ENCODE data around the gene SORCS2.

Gene SORCS2

DNA sequence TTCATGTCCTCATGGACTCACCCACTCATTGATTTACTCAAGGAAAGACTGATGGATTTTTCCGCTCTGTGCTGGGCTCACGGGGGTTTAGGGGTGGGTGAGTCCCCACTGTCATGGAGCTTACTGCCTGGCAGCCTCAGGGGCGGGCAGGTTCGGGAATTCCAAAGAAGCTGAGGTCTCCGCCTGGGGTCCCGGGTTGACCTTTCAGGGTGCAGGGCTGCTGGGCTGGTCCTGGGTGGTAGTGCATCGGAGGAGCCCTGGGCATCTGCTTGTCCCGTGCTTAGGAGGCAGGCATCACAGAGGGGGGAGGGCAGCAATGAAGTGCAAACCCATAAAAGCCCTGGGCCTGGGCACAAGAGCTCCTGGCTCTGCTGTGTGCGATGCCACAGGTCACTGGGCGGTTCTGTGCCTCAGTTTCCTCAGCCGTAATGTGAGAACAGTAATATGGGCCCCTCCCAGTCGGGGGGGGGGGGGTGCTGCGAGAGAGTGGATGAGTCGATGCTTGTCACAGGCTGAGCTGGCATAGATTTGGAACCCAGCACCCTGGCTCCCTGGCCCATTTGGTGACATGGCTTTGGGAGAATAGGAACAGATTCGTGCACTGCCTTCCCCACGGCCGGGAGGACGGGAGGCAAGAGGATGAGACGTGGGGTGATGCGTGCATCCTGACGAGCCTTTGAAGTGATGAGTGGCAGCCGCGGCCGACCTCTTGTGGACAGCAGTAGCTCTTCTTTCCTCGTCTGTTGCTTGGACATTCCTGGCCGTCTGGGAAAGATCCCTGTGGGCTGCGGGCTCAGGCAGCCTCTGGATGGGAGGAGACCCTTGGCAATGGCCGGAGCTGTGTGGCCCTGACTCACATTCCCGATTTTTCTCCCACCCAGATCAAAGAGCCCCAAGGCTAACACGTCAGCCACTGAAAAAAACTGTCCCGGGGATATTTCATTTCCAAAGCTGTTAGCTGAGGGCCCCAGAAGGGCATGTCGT is 200.4 kb downstream of the SORCS2 start:
- no peak for DNase-seq (ENCODE audit: low read depth in 2 of 2)

DNA sequence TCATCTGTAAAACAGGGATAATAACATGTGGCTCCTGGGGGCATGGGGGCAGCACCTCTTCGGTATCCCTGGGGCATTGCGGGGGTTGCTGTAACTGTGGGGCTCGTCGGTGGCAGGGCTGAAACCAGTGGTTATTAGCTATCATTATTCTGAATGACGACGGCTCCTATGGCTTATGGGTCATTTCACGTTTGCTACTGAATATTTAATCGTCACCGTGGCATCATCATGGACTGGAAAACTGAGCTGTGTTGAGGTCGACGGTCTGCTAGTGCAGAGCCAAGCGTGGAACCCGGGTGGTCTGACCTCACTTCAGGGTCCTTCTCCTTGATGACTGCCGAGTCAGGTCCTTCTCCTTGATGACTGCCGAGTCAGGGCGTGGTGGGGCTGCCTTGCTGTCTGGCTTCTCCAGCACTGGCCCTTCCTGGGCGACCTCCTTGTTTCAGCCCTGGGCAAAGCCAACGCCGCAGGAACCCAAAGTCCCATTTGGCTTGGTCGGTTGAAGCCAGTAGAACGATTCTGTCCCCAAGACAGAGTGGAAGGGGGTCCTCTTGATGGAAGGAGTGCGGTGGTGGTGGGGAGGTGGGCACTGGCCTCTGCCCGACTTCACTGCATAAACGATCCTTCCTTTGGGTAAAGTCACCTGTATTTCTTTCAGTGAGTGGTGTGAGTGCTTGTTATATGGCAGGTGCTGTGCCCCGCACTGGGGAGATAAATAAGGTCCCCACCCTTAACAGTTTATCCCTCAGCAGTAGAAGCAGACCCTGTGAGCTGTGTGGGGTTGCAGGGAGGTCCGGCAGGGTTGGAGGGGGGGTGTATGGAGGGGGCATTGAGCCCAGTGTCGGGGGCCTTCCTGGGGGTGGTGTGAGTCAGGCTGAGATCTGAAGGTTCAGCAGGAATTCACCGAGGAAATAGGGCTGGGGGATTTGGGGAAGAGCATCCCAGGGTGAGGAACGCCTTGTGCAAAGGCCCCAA is 201.6 kb downstream of the SORCS2 start:
- no peak for DNase-seq (ENCODE audit: low read depth in 2 of 2)

DNA sequence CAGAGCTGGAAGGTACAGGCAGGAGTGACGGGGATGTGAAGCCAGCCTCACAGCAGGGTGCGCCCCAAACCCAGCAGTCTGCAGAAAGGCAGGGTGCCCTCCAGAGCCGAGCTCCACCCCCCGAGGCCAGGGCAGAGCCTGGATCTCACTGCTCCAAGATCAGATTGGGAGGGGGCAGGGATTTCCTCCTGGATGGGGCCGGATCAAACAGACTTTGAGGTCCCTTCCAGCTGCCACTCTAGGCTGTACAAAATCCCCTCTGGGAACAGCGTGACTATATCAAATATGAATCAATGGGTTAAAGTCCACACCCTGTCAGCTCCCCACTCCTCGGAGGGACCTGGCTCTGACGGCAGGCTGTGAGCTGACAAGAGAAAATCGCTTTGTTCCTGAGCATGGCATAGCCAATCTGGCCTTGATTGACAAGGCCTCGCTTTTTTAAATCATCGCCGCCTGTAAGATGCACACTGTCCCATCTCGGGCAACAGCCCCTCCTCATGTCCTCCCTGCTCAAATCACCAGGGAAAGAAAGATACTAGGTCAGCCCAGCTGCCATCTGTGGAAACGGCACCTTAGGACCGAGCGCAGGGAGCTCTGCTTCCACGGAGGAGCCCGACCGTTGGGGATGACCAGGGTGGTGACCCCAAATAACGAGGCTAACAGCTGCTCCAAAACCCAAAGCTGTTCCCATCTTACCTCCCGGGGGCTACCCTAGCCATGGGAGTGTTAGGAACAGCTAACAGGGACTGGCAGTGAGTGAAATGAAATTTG is 202.5 kb downstream of the SORCS2 start:
- no peak for DNase-seq (ENCODE audit: low read depth in 2 of 2)

DNA sequence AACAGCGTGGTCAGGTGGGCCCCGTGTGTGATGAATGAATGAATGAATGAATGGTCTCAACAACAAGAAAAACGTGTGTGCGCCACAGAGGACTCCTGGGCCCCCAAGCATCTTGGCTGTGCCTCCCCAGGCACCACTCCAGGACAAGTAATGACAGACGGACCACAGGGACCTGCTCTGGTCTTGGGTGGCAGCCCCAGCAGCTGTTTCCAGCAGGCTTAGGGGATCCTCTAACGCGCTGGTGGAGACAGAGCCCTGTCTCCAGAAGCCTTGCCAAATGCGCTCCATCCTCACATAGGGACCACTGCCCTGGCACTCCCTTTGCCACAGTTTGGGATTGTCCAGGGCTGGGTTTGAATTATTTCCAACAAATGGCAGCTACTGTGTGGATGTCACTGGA is 203.3 kb downstream of the SORCS2 start:
- DNase-seq (ENCODE audit: low read depth in 2 of 2), result no peak

DNA sequence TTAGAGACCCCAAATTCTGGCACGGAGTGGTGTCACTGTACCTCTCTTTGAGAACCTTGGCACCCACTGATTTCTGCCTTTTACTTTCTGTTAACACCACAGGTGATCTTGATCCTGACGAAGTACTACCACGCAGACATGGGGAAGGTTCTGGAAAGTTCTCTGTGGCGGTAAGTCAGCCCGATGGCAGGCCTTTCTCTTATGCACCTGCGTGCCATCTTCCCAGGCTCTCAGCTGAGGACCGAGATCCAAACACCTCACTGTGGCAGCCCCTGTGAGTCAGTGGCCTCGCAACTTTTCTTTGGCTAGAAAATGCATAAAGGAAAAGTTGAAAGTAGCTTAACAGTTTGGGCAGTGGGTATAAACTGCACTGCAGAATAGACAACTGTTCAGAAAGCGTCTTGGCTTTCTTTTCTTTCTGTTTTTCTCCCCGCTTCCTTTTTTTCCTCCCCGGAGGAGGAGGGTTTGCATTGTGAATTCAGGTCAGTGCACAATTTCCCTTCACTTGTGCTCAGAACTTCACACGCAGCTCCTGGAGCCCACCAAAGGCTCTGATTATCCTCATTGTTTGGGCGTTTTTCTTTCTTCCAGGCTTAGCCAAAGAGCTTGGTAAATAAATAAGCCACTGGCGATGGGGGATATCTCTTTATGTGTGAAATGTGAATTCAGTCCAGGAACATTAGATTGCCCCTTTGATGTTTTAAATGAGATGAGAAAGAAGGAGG is 204.0 kb downstream of the SORCS2 start:
- no peak for DNase-seq (ENCODE audit: low read depth in 2 of 2)

DNA sequence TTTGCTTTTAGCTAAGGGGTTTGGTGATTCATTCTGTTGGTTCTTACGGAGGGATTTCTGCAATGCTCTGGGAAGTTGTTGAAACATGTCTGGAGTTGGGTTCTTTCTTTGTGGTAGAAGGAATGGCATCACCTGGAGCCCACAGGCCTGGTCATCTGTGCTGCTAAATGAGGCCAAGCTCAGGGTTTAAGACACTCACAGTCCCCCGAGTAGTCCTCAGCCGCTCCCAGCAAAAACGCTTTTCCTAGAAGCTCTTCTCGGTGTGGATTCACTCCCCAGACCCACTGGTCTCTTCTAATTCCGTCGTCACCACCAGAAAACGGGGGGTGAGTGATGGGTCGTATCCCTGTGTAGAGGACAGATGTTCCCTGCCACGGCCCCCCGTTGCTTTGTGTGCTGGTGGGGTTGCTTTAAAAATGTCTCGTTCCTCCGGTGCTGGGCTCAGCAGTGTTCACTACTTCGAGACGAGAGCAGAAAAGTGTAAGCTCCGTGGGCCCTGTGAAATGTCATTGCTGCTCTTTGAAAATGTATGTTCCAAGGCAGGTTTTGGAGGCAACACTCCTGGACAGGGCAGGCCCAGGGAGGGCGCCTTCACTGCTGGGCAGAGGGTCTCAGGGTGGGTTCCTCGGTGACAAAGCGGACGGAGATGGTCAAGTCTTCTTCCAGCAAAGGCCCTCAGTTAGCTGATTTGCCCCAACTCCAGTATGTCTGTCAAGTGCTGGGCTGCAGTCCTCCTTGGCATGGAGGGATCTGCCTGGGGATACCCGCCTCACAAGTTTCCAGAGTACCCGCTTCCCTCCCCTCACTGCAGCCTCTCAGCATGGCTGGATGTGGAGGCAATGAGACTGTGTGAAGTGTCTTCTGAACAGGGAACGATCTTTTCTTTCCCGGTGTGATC is 205.1 kb downstream of the SORCS2 start:
- DNase-seq (ENCODE audit: low read depth in 2 of 2), result no peak

DNA sequence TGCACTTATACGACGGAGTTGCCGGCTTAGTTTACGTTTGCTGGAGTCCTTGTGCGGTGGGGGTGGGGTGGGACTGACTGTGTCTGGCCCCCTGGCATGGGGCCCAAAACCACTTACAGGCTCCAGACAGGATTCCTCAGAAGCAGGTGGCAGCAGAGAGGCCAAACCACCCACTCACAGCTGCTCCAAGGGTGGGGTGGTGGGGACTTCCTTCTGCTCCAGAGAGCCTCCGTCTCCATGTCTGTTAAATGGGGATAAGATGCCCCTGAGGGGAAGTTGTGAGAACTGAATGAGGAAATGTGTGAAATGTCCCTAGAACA is 205.7 kb downstream of the SORCS2 start:
- no peak for DNase-seq (ENCODE audit: low read depth in 2 of 2)

DNA sequence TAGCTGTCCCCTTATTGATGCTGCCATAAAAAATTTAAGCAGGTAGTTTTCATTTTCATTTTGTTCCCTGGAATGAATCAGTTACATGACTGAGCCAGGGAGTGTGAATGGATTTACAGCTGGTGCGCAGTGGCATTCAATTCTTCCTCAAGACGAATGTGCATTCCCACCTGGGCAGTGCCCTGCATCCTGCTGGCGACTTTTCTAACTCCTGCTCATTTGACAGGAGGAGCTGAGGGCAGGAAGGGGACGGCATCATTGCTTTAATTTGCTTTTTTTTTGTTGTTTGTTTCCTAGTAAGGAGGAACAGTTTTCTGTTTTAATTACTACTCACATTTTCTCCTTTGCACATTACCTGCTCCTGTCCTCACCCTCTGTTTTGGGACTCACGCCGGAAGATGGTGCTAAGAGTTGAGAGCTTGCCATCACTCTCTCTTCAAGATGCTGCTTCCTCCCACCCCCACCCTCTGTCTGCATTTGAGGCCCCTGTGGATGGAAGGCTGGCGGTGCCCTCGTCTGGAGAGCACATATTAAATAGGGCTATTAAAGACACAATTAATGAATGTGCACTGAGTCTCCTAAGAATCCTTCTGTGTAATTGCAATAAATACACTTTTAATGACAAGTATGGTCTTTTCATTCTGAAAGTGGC is 206.6 kb downstream of the SORCS2 start:
- DNase-seq (ENCODE audit: low read depth in 2 of 2), result no peak

DNA sequence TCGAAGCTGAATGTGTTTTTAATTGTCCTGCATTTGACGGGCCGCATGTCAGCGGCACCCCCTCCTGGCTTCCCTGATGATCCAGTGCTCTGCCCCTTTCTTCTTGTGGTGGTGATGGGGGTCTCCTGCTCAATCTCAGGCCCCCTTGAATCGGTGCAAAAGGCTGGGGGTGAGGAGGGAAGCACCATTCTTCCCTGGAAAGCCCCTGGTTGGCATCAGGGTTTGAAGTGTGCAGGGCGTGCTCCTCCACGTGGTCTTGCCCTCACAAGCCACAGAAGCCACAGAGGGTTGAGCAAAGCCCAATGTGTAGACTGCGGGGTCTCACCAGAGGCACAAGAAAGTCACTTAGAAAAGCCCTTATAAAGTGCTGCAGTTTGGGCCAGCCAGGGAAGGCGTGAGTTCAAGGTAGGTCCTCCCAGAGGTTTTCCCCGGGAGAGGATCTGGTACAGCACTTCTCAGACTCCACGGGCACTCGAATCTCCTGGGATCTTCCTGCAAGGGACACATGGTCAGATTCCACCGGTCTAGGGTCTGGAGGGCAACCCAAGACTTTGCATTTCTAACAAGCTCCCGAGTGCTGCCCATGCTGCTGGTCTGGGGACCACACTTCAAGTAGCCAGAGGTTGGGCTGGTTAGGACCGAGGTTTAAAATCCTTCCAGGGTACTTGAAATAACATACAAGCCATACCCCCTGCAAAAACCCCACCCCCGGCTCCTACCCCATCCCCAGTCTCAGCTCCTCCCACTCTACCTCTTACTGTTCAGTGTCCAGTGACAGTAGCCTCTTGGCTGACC is 207.3 kb downstream of the SORCS2 start:
- DNase-seq (ENCODE audit: low read depth in 2 of 2), result no peak

DNA sequence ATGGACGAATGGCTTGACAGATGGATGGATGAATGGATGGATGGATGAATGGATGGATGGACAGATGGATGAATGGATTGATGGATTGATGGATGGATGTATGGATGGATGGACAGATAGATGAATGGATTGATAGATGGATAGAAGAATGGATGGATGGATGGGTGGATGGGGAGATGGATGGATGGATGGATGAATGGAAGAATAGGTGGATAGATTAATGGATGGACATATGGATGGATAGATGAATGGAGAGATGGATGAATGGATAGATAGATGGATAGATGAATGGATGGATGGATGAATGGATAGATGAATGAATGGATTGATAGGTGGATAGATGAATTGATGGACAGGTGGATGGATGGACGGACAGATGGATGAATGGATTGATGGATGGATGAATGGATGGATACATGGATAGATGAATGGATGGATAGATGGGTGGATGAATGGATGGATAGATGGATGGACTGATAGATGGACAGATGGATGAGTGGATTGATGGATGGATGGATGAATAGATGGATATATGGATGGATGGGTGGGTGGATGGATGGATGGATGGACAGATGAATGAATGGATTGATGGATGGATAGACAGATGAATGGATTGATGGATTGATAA is 208.4 kb downstream of the SORCS2 start:
- no peak for DNase-seq (ENCODE audit: low read depth in 2 of 2)

DNA sequence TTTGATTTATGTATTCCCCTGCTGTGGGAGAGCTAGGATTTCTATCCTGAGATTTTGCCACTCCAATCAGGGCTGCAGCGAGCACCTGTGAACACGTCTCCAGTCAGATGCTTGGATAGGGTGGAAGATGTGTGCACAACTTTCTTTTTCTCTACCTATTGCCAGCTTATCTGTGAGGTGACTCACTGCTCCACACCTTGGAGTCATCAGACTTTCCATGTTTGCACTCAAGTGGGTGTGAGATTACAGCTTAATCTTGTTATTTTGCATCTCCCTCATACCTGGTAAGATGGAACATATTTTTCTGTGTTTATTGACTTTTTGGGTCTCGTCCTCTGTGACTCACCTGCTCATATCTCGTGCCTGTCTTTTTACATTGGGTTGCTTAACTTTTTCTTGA is 210.2 kb downstream of the SORCS2 start:
- DNase-seq (ENCODE audit: low read depth in 2 of 2), result no peak

DNA sequence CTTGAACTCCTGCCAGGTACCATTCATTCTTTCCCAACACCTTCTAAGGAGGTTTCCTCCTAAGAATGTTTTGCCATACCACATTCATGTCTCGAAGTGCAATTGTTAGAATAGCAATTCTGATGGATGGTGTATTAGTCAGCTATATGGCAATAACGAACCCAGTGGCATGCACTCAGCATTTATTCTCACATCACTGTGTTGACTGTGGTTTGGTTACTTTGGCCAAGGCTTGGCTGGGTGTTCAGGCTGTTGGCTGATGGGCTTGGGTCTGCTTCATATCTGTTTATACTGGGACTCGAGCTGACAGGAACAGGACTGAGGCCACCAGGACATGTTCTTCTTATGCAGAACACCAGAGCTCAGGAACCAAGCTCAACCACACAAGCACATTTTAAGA is 210.7 kb downstream of the SORCS2 start:
- no peak for DNase-seq (ENCODE audit: low read depth in 2 of 2)

DNA sequence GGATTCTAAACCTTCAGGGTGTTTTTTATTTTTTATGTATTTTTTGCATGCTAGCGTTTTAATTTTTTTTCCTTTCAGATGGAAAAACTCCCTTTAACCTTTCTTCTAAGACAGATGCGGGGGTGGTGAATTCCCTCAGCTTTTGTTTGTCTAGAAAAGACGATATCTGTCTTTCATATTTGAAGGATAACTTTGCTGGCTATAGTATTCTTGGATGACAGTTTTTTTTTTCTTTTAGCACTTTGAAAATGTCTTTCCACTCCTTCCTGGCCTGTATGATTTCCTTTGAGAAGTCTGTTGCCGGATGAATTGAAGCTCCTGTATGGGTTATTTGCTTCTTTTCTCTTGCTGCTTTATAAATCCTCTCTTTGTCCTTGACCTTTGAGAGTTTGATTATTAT is 215.8 kb downstream of the SORCS2 start:
- DNase-seq (ENCODE audit: low read depth in 2 of 2), result no peak

DNA sequence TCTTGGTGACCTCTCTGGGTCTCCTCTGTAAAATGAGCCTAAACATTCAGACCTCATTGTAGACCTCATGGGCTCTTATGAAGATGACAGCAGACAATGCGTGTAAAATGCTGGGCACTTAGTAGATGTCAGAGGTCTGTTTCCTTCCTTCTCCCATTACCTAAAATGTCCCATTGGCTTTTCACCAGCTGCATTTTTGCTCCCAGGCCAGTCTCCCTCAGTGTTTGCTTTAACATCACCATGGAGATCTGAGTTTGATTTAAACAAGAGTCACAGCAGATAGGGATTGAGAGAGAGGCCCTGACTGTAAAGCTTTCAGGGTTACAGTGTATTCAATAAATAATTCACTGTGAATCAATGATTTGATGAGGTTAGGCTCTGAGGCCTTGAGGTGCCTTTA is 218.1 kb downstream of the SORCS2 start:
- DNase-seq (ENCODE audit: low read depth in 2 of 2), result no peak

DNA sequence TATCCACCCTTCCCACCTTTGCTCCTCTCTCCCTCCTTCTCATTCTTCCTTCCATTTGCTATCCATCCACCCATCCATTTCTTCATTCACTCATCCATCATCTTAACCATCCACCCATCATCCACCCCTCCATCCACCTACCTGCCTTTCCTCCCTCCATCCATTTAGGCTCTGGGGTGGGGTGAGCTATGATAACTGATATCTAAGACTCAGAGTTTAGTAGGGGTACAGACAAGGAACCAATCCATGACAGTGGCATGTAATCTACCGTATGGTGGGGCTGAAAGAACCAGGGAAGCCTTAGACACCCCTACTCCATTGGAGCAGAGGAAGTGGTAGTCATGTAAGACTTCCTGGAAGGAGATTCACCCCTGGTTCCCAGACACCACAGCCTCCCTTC is 219.2 kb downstream of the SORCS2 start:
- no peak for DNase-seq (ENCODE audit: low read depth in 2 of 2)

DNA sequence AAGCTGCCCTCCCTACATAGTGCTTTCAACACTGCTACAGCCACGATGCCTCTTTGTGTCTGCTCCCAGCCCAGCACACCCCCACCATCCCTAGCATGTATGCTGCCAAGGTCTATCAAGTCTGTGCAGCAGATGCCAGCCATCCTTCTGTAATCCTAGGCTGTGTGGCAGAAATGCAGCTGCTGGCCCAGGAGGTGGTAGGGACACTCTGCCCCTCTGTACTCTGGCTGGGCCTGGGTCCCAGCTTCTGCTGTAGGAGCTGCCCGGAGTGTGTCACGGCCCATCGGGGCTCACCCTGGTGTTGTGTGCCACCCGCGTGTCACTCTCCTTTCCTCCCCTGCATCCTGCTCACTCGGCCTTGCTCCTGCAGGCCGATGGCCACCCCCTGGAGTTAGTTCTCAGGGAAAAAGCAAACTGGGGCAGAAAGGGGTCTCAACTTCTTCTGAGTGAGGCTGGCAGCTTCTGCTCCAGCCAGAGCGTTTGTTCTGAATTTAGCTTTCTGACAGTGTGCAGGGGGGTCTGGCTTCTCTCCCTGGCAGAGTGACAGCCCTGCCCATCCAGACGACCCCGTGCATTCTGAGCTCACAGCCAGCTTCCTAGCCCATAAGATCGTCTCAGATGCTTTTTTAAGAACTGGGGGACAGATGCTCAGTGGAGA is 219.7 kb downstream of the SORCS2 start:
- DNase-seq (ENCODE audit: low read depth in 2 of 2), result no peak

DNA sequence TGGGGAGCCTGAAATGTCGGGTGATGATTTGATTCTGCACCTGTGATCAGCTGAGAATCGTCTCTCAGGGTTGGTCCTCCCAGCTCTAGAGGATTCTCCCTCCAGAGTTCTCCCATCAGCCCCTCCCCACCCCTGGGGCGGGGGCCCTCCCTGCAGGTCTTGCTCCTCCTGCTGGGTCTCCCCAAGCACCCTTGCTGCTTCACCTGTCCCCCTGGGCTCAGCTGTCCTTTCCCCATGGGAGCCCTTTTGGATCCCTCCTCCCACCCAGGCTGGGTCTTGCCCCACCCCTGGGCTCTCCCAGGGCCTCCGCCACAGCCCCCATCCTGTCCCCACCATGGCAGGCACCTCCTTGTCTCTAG is 220.2 kb downstream of the SORCS2 start:
- DNase-seq (ENCODE audit: low read depth in 2 of 2), result no peak

DNA sequence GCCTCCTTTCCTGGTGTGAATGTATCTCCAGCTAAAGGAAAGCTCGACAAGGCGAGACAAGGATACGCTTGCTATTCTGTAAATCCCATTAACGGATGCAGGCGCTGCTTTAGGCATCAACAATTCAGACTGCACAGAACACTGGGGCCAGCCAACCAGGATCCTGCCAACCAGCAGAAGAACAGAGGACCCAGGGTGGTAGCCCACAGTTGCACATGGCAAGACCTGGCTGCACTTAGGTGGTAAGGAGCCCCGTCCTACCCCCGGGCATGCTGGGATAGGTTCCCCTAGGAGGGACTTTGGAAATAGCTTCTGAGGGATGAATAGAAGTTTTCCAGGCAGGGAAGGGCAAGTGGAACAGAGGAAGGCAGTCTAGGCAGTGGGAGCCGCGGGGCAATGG is 221.7 kb downstream of the SORCS2 start:
- DNase-seq (ENCODE audit: low read depth in 2 of 2), result no peak
